ENCODE measurements around the gene ERICH2.

Gene ERICH2

DNA sequence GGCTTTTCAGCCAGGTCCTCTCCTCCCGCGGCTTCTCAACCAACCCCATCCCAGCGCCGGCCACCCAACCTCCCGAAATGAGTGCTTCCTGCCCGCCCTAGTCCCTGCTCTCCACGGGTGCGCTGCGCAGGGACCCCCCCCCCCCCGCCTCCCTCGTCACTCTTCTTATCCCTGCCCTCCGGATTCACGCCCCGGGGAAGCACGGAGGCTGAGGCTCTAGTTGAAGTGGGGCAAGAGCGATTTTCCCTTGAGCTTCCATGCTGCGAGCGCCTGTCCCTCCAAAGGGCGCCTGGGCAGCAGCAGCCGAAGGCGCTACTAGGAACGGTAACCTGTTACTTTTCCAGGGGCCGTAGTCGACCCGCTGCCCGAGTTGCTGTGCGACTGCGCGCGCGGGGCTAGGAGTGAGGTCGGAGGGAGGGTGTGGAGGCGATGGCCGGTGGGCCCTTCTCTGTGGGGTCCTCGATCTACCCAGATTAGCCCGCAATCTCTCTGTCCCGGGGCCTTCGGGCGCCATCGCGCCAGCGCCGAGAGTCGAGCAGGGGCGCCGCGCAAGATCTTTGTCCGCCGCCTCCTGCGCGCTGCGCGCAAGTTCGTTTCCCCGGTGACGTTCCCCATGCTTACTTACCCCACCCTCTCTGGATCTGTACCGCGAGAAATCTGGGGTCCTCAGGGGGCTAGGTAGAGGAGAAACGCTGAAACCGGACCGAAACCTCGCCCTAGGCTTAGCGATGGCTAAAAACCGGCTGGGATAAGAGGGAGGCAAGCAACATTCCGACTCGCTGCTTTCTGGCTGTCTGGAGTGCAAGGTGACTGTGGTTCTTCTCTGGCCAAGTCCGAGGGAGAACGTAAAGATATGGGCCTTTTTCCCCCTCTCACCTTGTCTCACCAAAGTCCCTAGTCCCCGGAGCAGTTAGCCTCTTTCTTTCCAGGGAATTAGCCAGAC lies 47.2 kb downstream of the ERICH2 start:
- DNase-seq (ENCODE audit: low read depth): peak; percentile 28

- no peak for DNase-seq (ENCODE audit: low read depth)
These were observed 48.0 kb downstream of the ERICH2 start for GRCh38 chr2:170818036-170818751.

- DNase-seq (ENCODE audit: low read depth): no peak
These were observed 48.7 kb downstream of the ERICH2 start for GRCh38 chr2:170818752-170819470.

- DNase-seq (ENCODE audit: low read depth): no peak
These were observed 49.8 kb downstream of the ERICH2 start for GRCh38 chr2:170819680-170820664.

GRCh38 chr2:170820757-170821530 lies 50.8 kb downstream of the ERICH2 start:
- DNase-seq (ENCODE audit: low read depth): no peak

GRCh38 chr2:170821531-170822289 lies 51.5 kb downstream of the ERICH2 start:
- no peak for DNase-seq (ENCODE audit: low read depth)

- DNase-seq (ENCODE audit: low read depth): peak; percentile 64
These were observed 52.3 kb downstream of the ERICH2 start for GRCh38 chr2:170822290-170823087.

- DNase-seq (ENCODE audit: low read depth): no peak
These were observed 53.1 kb downstream of the ERICH2 start for GRCh38 chr2:170823088-170823897.

- no peak for DNase-seq (ENCODE audit: low read depth)
These were observed 53.7 kb downstream of the ERICH2 start for GRCh38 chr2:170823898-170824215.

DNA sequence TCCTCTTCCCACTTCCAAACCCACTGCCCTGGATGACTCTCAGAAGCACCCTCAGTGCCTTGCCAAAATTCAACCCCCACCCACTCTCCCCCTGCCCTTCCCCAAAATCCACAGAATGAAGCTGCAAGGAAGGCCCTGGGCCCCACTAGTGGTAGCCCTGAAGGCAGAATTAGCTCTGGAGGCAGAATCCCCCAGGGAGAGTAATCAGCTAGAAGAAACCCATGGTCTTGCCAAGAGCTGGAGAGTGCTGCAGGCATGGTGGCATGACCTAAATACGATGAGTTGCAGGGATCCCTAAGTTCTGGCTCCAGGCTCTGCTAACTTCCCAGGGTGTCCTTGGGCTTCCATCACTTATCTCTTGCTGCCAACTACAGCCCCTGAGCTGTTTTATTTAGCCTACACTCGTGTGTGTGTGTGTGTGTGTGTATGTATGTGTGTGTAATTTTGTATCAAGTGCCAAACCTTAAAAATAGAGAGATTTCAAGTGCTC lies 54.4 kb downstream of the ERICH2 start:
- no peak for DNase-seq (ENCODE audit: low read depth)

- DNase-seq (ENCODE audit: low read depth): no peak
These were observed 57.8 kb downstream of the ERICH2 start for GRCh38 chr2:170827841-170828532.

DNA sequence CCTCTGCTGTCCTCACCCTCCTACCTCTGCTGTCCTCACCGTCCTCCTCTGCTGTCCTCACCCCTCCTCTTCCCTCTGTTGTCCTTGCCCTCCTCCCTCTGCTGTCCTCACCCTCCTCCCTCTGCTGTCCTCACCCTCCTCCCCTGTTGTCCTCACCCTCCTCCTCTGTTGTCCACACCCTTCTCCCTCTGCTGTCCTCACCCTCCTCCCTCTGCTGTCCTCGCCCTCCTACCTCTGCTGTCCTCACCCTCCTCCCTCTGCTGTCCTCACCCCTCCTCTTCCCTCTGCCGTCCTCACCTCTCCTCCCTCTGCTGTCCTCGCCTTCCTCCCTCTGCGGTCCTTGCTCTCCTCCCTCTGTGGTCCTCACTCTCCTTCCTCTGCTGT lies 58.3 kb downstream of the ERICH2 start:
- DNase-seq (ENCODE audit: low read depth): no peak

GRCh38 chr2:170829036-170829435 lies 58.9 kb downstream of the ERICH2 start:
- no peak for DNase-seq (ENCODE audit: low read depth)

- no peak for DNase-seq (ENCODE audit: low read depth)
These were observed 60.0 kb downstream of the ERICH2 start for GRCh38 chr2:170830166-170830565.

DNA sequence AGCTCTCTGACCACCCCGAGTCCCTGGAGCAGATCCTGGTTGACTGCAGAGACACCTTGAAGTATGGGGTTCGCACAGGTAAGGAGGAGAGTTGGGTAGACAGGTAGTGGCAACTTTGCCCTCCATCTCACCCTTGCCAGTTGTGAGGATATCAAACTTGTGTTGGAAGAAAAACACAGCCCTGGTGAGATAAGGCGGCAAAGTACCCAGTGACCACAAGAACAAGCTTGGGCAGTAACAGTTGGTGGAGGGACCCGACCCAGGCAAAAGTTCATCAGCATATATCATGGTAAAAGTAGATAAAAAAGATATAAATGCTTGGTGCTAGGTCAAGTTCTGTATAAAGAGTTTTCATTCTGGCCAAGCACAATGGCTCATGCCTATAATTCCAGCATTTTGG lies 60.9 kb downstream of the ERICH2 start:
- no peak for DNase-seq (ENCODE audit: low read depth)

GRCh38 chr2:170836027-170836426 lies 65.8 kb downstream of the ERICH2 start:
- no peak for DNase-seq (ENCODE audit: low read depth)

DNA sequence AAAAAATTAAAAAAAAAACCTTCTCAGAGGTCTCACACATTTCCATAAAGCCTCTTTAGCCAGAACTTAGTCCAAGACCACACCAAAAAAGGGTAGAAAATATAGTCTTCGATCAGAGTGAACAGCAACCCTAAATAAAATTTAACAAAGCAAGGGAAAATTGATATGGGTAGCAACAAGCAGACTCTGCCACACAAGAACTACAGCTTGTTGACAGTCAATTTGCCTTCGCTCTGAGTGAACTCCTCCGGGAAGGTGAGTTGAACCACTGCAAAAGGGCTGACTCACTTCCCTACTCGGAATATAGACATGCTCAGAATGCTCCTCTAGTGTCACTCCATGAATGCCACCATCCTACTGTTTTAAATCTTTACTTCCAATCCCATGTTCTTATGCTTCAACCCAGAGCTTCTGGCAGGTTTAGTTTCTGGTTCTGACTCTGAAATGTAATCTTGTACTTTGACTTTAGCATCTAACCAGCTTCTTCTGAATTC lies 70.6 kb downstream of the ERICH2 start:
- DNase-seq (ENCODE audit: low read depth): no peak

Measured in activated T-cell treated with anti-CD3 and anti-CD28 coated beads for 48 hours (primary cell).